HG02885 (cell line): ENCODE data around the gene ATP8A2.

Source experiments
- ATAC-seq: cut with Tn5 transposase; IDR thresholded peaks from one replicate; pipeline ENCODE4 v1.9.1; 2021; ENCODE audit warnings: mild to moderate bottlenecking; ENCODE audit not compliant: unreplicated experiment, poor library complexity

ATP8A2 gene

DNA sequence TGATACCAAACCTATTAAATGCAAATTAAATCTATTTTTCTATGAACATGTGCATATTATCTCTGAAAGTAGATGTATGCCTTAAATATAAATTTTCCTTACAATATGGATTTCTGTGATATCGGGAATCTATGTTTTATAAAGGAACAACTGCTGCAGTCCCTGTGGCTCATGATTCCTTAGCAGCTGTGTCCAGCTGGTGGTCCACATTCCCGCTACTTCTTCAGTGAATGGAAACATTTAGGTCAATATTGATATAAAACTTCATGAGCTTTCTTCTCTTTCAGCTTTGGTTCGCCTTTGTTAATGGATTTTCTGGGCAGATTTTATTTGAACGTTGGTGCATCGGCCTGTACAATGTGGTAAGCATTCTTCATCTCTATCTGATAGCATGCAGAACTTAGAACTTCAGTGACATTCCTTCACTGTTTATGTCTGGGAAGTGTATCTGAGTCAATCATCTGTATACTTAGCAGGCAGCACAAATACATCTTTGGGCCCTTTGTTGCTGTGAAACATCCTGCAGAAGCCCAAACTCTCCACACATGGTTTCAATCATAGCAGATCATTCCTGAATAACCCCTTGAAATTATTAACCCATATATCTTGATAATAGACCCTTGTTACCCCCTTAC lies 456.2 kb downstream of the ATP8A2 start:
- no peak for ATAC-seq

- no peak for ATAC-seq
These were observed 462.0 kb downstream of the ATP8A2 start for GRCh38 chr13:25833761-25834160.

DNA sequence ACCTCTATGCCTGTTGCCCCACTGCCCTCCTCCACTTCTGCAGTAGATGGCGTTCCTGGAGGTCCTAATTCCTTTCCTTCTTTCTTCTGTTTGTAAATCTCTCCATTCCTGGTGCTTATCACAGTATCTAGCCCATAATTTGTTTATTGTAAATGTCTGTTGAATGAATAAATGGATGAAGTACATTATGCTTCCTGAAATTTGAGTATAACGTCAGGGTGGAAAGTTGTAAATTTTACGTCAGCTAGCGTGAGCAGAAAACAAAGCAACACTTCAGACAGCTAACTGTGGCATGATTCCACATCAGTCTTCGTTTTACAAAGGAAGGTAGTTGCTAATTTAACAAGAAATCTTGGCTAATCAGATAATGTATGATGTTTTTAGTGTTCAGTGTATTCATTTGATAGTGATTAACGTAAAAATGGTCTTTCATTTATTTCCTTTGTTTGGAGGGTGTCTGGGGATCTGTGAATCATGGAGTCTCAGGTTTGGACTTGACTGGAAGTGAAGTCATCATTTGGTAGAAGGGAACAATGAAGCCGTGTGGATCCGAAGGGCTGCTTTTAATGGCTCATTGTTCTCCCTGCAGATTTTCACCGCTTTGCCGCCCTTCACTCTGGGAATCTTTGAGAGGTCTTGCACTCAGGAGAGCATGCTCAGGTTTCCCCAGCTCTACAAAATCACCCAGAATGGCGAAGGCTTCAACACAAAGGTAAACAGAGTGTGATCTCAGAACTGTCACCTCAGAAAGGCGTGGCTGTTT lies 465.0 kb downstream of the ATP8A2 start:
- ATAC-seq: no peak

DNA sequence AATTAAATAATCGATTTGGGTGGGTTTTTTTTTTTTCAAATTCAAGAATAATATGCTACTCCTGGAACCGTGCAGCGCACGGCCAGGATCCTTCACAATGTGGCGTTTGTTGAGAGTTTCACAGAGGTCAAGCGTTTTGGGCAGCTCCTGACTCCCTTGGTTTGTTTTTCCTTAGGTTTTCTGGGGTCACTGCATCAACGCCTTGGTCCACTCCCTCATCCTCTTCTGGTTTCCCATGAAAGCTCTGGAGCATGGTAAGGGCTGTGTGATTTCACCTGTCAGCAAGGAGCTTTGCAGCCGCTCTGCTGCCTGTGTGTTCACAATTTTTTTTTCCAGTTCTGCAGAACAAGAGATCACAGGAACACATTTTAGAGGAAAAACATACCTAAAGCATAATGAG lies 467.6 kb downstream of the ATP8A2 start:
- no peak for ATAC-seq

DNA sequence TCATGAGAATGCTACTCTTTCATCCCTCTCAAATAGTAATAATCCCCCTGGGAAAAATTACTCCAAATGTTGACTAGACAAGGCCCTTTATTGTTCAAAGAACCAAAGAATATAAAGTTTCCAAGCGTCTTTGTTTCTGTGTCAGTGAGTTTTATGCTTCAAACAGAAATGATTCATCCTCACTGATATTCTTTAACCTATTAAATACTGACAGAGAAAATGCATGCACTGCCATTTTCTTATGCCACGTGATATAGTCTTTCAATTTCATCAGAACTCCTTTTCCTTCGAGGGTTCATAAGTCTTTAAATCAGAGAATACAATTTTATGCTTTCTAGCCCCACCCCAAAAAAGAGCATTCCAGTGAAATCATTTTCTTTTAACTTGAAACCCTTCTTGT lies 468.5 kb downstream of the ATP8A2 start:
- no peak for ATAC-seq

GRCh38 chr13:25840931-25841330 lies 469.2 kb downstream of the ATP8A2 start:
- ATAC-seq: no peak

GRCh38 chr13:25843692-25844091 lies 471.9 kb downstream of the ATP8A2 start:
- ATAC-seq: no peak

- ATAC-seq: no peak
These were observed 473.0 kb downstream of the ATP8A2 start for GRCh38 chr13:25844559-25845434.

DNA sequence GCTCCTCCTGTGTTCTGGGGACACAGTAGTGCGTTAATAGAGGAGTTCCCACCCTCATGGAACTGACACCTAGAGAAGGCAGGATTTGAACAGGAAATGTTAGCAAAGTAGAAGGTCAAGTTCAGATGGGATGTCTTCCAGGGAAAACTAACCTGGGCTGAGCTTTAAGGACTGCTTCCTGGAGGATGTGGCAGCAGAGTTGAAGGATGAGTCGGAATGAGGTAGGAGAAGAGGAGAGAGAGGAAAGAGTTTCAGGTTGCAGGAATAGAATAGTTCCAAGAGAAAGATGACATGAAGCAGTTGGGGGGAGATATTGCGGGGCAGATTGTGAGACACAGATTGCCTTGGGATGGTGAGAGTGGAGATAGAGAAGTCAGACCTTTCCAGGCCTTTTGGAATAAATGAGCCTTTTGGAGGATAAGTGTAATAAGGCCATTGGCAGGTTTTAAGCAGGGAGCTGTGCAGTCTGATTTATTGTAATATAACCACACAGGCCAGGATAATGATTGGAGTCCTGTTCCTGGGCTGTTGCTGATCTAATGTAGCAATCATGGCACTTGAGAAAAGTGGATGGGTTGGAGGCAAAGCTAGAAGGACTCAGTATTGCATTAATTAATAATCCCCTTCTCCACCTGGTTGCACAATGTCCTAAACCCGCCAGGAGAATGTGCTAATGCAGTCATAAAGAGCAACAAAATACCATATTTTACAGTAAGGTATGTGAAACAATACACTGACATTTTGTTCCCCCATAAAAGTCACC lies 474.6 kb downstream of the ATP8A2 start:
- ATAC-seq: no peak

DNA sequence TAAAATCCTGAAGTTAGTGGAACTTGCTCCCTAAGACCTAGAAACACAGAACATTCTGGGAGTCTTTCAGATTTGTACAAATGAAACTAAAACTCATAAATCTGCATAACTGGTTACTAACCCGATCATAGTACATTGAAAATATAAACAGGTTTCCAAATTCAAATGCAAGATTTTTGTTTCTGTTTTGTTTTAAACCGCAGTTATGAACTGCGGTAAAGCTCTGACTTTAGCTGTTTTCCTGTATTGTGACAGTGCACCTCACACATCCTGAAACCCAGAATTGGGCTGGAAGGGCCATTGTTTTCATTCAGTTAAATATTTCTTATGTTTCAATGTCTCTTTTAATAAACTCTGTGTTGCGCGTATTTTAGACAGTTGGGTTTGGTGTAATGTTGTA lies 475.4 kb downstream of the ATP8A2 start:
- no peak for ATAC-seq

GRCh38 chr13:25847635-25848626 lies 476.2 kb downstream of the ATP8A2 start:
- no peak for ATAC-seq

DNA sequence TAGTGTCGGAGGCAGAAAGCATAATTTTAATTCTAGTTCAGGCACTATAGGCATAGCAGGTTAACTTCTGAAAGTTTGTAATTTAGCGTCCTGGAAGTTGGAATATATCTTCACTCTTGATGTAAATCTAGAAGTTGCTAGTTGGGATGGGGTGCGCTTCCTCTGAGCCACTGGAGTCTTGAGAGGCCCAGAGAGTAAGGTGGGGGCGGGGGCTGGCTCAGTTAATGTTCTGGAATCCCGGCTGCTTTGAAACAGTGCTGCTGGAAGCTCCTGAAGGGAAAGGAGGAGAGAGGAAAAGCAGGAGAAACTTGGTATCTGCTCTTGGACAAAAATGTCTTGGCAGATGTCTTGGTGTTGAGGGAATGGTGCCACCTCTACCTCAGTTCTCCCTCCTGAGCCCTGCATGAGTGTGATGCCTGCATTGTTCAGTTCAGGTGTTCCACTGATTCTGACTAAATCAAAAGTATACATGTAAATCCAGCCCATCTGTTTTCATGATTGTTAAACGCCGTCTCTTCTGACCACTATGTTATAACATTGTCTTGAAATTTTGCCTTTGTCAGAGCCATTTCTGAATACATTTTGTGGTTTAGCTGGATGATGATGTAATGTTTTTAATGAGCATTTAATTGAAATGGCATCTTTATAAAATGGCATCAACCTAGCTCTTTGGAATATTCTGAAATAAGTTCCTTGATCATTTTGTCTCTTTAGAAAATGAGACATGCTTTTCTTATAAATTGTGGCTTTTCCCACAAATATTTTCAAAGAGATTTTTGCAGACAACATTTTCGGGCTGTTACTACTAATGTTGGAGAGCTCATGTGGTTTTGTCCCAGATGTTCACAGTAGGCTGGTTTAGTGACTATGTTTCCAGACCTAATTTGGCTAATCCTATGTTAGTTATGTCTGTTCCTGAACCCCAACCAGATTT lies 477.3 kb downstream of the ATP8A2 start:
- ATAC-seq: no peak

DNA sequence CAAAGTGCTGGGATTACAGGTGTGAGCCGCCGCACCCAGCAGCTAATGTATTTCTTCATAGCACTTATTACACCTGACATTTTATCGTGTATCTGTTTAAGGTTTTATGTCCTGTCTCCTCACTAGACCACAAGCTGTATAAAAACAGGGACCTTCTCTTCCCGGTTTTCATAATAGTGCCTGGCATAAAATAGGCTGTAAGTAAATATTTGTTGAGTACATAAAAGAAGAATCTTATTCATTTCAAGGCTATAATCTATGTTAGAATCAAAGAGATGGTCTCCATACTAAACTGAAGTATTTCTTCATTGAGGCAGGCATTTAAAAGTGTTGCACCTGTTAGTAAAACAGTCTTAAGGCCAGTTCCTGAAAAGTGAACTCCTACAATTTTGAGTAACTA lies 486.1 kb downstream of the ATP8A2 start:
- ATAC-seq: no peak

- no peak for ATAC-seq
These were observed 487.8 kb downstream of the ATP8A2 start for GRCh38 chr13:25859528-25859927.

GRCh38 chr13:25860265-25860664 lies 488.5 kb downstream of the ATP8A2 start:
- no peak for ATAC-seq

GRCh38 chr13:25860862-25861261 lies 489.1 kb downstream of the ATP8A2 start:
- no peak for ATAC-seq

- no peak for ATAC-seq
These were observed 490.4 kb downstream of the ATP8A2 start for GRCh38 chr13:25862156-25862555.

DNA sequence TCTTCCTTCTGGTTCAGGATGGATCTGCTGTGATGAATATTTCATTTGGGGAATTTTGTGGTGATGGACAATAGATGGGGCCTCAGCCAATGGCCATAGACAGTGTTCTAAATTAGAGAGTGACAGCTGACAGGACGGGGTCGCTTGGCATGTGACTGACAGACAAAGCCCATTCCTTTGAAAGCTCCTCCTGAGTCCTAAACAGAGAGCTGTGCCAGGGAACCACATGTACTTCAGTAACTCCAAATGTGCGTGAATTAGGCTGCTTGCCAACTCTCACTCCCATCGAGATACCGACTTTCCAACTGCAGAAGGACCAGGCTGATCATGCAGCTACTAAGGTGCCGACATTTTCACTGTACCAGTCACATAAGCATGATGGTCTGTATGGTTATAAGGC lies 492.3 kb downstream of the ATP8A2 start:
- ATAC-seq: no peak
